ENCODE data around the gene DNAH8. TPM values are rescaled to one million over a fixed set of nuclear protein-coding genes. Genes with fewer than 3 reads are reported as not detected.
A peak's percentile ranks its signal among the peaks of the same experiment; 100 is the strongest.

The DNAH8 gene
- total RNA-seq, 1 donor from 2014 or later = not detected

- Mint-ChIP-seq H3K27me3 (ENCODE audit: low read depth, unreplicated experiment) (peaks cover 2% of the 10 kb centered on the region), H3K36me3 (ENCODE audit: low read depth, unreplicated experiment) (peaks cover 15% of the 10 kb centered on the region), H3K9me3 (ENCODE audit: unreplicated experiment) (peaks cover 9% of the 10 kb centered on the region), H3K4me1 (ENCODE audit: low read depth, unreplicated experiment) (no peaks in the 10 kb centered on the region), H3K4me3 (ENCODE audit: unreplicated experiment) (peak overlapping the region; percentile 96), H3K27ac (ENCODE audit: unreplicated experiment) (no peak overlapping the region)
- H3K4me3 ChIP-seq (ENCODE audit: insufficient read depth, low read depth, low read length) = no peak overlapping the region
- no peak for TF ChIP-seq CTCF (IDR thresholded peaks at IDR 0.05; ENCODE audit: insufficient read depth, low read depth, low read length)
- TF ChIP-seq EZH2 (IDR thresholded peaks at IDR 0.05; ENCODE audit: insufficient read depth, low read length) = no peak
- H3K4me1 ChIP-seq (ENCODE audit: insufficient read depth, low read length) = peaks cover 5% of the 10 kb centered on the region
- peaks cover 55% of the 10 kb centered on the region for H3K79me2 ChIP-seq (ENCODE audit: insufficient read depth, low read length)
- H4K20me1 ChIP-seq (ENCODE audit: insufficient read depth, low read length) = peaks cover 27% of the 10 kb centered on the region
- DNase-seq (ENCODE audit: low read depth) = no peak
- peak overlapping the region; percentile 82 for H3K4me2 ChIP-seq (ENCODE audit: low read length)
- H3K9me3 ChIP-seq (ENCODE audit: insufficient read depth, low read depth, low read length) = peaks cover 3% of the 10 kb centered on the region
- H3K9ac ChIP-seq (ENCODE audit: low read length) = no peak overlapping the region
- FAIRE-seq = no peak
- H3K27me3 ChIP-seq (ENCODE audit: insufficient read depth, low read length) = no peaks in the 10 kb centered on the region
- no peak overlapping the region for H2AFZ ChIP-seq (ENCODE audit: low read depth, low read length)
- H3K27ac ChIP-seq (ENCODE audit: low read depth, low read length) = no peak overlapping the region
- no peaks in the 10 kb centered on the region for H3K36me3 ChIP-seq (ENCODE audit: insufficient read depth, low read length)
Measured at GRCh38 chr6:38701551-38701950, 13.6 kb upstream of the DNAH8 start.

- H3K9me3 Mint-ChIP-seq (ENCODE audit: unreplicated experiment) = peaks cover 9% of the 10 kb centered on the region
- no peak for TF ChIP-seq EZH2 (IDR thresholded peaks at IDR 0.05; ENCODE audit: insufficient read depth, low read length)
- FAIRE-seq = peak; percentile 75
Measured at GRCh38 chr6:38702558-38703397, 12.3 kb upstream of the DNAH8 start, which contains the start of gene GLO1. Gene GLO1 (minus strand): TSS chr6:38703145. CDS start chr6:38703054, 91 bp downstream.

GRCh38 chr6:38703949-38704590 is 11.0 kb upstream of the DNAH8 start:
- no peak overlapping the region for H3K4me3 Mint-ChIP-seq (ENCODE audit: unreplicated experiment)
- TF ChIP-seq EZH2 (IDR thresholded peaks at IDR 0.05; ENCODE audit: insufficient read depth, low read length) (no peak), CTCF (IDR thresholded peaks at IDR 0.05; ENCODE audit: insufficient read depth, low read depth, low read length) (no peak)
- Histone ChIP-seq H3K4me2 (ENCODE audit: low read length) (no peak overlapping the region), H4K20me1 (ENCODE audit: insufficient read depth, low read length) (peaks cover 8% of the 10 kb centered on the region), H3K27me3 (ENCODE audit: insufficient read depth, low read length) (no peaks in the 10 kb centered on the region), H3K27ac (ENCODE audit: low read depth, low read length) (no peak overlapping the region), H3K79me2 (ENCODE audit: insufficient read depth, low read length) (peaks cover 35% of the 10 kb centered on the region), H3K36me3 (ENCODE audit: insufficient read depth, low read length) (no peaks in the 10 kb centered on the region), H2AFZ (ENCODE audit: low read depth, low read length) (peak overlapping the region; percentile 35), H3K9me3 (ENCODE audit: insufficient read depth, low read depth, low read length) (peaks cover 3% of the 10 kb centered on the region), H3K9ac (ENCODE audit: low read length) (no peak overlapping the region), H3K4me3 (ENCODE audit: insufficient read depth, low read depth, low read length) (no peak overlapping the region), H3K4me1 (ENCODE audit: insufficient read depth, low read length) (peaks cover 5% of the 10 kb centered on the region)
- peaks cover 9% of the 10 kb centered on the region for H3K36me3 Mint-ChIP-seq (ENCODE audit: low read depth, unreplicated experiment)
- H3K27ac Mint-ChIP-seq (ENCODE audit: unreplicated experiment) = no peak overlapping the region
- DNase-seq (ENCODE audit: low read depth) (no peak), FAIRE-seq (no peak)
- no peaks in the 10 kb centered on the region for H3K4me1 Mint-ChIP-seq (ENCODE audit: low read depth, unreplicated experiment)
- peaks cover 2% of the 10 kb centered on the region for H3K27me3 Mint-ChIP-seq (ENCODE audit: low read depth, unreplicated experiment)
- H3K9me3 Mint-ChIP-seq (ENCODE audit: unreplicated experiment) = peaks cover 11% of the 10 kb centered on the region

More at GRCh38 chr6:38702558-38703397, 12.3 kb upstream of the DNAH8 start, which contains the start of gene GLO1:
- peaks cover 13% of the 10 kb centered on the region for H3K36me3 Mint-ChIP-seq (ENCODE audit: low read depth, unreplicated experiment)
- Histone ChIP-seq H3K79me2 (ENCODE audit: insufficient read depth, low read length) (peaks cover 45% of the 10 kb centered on the region), H3K4me2 (ENCODE audit: low read length) (peak within 1 kb of the TSS; percentile 82), H3K4me1 (ENCODE audit: insufficient read depth, low read length) (peaks cover 5% of the 10 kb centered on the region), H3K36me3 (ENCODE audit: insufficient read depth, low read length) (no peaks in the 10 kb centered on the region), H3K9me3 (ENCODE audit: insufficient read depth, low read depth, low read length) (peaks cover 3% of the 10 kb centered on the region), H3K27ac (ENCODE audit: low read depth, low read length) (peak within 1 kb of the TSS; percentile 86), H4K20me1 (ENCODE audit: insufficient read depth, low read length) (peaks cover 17% of the 10 kb centered on the region), H3K4me3 (ENCODE audit: insufficient read depth, low read depth, low read length) (peak within 1 kb of the TSS; percentile 77), H3K9ac (ENCODE audit: low read length) (peak within 1 kb of the TSS; percentile 93), H3K27me3 (ENCODE audit: insufficient read depth, low read length) (no peaks in the 10 kb centered on the region), H2AFZ (ENCODE audit: low read depth, low read length) (peak within 1 kb of the TSS; percentile 65)
- peak within 1 kb of the TSS; percentile 78 for H3K27ac Mint-ChIP-seq (ENCODE audit: unreplicated experiment)
- H3K27me3 Mint-ChIP-seq (ENCODE audit: low read depth, unreplicated experiment) = peaks cover 2% of the 10 kb centered on the region
- H3K4me1 Mint-ChIP-seq (ENCODE audit: low read depth, unreplicated experiment) = no peaks in the 10 kb centered on the region
- H3K4me3 Mint-ChIP-seq (ENCODE audit: unreplicated experiment) = peak within 1 kb of the TSS; percentile 96
- DNase-seq (ENCODE audit: low read depth) = peak; percentile 98
